Activated CD4-positive, alpha-beta T cell treated with anti-CD3 and anti-CD28 coated beads, Interleukin-2, amount 10 ng/mL, durations not matched to agents 7 days and 5 days (primary cell): Measurements from ENCODE around the gene CLDN24. TPM values are rescaled to one million over a fixed set of nuclear protein-coding genes. Genes with fewer than 3 reads are reported as not detected.
A peak's percentile ranks its signal among the peaks of the same experiment; 100 is the strongest.

Source experiments
- CTCF ChIA-PET: fragments of 350-600 bp; sonication (Branson Sonifier 250); formaldehyde crosslinking; loops from one replicate; lab custom pipeline; 2021; ENCODE audit warnings: antibody characterized with exemption; lab: Charles Lee
- POLR2A ChIA-PET: fragments of 350-600 bp; sonication (Branson Sonifier 250); formaldehyde crosslinking; loops from one replicate; lab custom pipeline; 2021; ENCODE audit warnings: antibody characterized with exemption; lab: Charles Lee
- DNase-seq: peaks from one replicate; pipeline ENCODE4 v3.0.0-alpha.2; 2020
- H3K27ac Mint-ChIP-seq: one replicate; pipeline ENCODE4 v1.8.0; 2021; ENCODE audit warnings: mild to moderate bottlenecking, moderate library complexity, mixed read lengths
- H3K27me3 Mint-ChIP-seq: one replicate; pipeline ENCODE4 v1.8.0; 2021; ENCODE audit warnings: mixed read lengths
- H3K36me3 Mint-ChIP-seq: one replicate; pipeline ENCODE4 v1.8.0; 2021; ENCODE audit warnings: low read depth, mixed read lengths
- H3K4me1 Mint-ChIP-seq: one replicate; pipeline ENCODE4 v1.8.0; 2021; ENCODE audit warnings: mixed read lengths
- H3K4me3 Mint-ChIP-seq: one replicate; pipeline ENCODE4 v1.8.0; 2021; ENCODE audit warnings: mild to moderate bottlenecking, moderate library complexity, mixed read lengths
- H3K9me3 Mint-ChIP-seq: one replicate; pipeline ENCODE4 v1.8.0; 2021; ENCODE audit warnings: mixed read lengths
- total RNA-seq, 2 experiments: library from RNA; stranded (reverse); gene quantifications; one replicate each; pipeline ENCODE4 v1.2.3, GENCODE V29; 2021

Gene CLDN24
- total RNA-seq, 2 experiments from 2014 or later: not detected

DNA sequence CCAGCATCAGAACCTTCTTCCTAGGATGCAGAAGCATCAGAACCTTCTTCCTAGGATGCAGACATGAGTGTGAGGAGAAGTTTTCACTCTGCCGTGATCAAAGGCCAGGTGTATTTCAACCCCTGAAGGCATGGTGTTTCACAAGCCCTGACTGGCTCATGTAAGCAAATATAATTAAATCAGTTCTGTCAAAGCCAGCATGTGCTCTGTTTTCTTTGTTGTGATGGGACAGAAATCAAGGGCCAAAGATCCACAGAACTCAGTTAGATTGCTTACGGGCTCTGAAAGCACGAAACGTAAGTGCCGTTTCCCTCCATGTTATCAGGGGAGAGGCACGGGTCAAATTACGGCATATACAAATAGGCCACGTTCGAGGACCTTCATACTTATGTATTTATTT is 32.0 kb upstream of the CLDN24 start:
- Mint-ChIP-seq H3K4me1 (peaks cover 3% of the 10 kb centered on the region), H3K27me3 (peaks cover 3% of the 10 kb centered on the region), H3K36me3 (no peaks in the 10 kb centered on the region), H3K9me3 (no peaks in the 10 kb centered on the region), H3K27ac (no peak overlapping the region), H3K4me3 (no peak overlapping the region)
- DNase-seq: no peak
- ChIA-PET POLR2A (no interaction called here), CTCF (no interaction called here)

DNA sequence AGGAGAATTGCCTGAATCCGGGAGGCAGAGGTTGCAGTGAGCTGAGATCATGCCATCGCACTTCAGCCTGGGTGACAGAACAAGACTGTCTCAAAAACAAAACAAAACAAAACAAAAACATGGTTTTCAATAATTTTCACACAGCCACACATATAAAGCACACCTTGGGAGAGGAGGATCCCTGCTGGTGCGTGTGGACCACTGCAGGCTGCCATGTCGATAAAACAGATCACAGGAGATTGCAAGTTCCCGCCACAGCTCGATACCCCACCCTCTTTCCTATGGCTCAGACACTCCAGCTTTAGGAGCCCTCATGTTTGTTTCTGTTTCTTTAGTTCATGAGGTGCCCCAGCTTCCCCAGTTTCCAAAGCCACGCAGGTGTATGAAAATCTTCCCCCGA is 31.3 kb upstream of the CLDN24 start:
- CTCF ChIA-PET: no interaction called here
- Mint-ChIP-seq H3K4me3 (no peak overlapping the region), H3K27me3 (peaks cover 3% of the 10 kb centered on the region), H3K27ac (no peak overlapping the region), H3K4me1 (peaks cover 9% of the 10 kb centered on the region), H3K36me3 (no peaks in the 10 kb centered on the region), H3K9me3 (no peaks in the 10 kb centered on the region)
- POLR2A ChIA-PET: no interaction called here
- DNase-seq: no peak

- Mint-ChIP-seq H3K4me3 (no peak overlapping the region), H3K27ac (no peak overlapping the region), H3K9me3 (no peaks in the 10 kb centered on the region), H3K4me1 (peaks cover 12% of the 10 kb centered on the region), H3K27me3 (peaks cover 3% of the 10 kb centered on the region), H3K36me3 (no peaks in the 10 kb centered on the region)
- POLR2A ChIA-PET: no interaction called here
- CTCF ChIA-PET: no interaction called here
- no peak for DNase-seq
Observed at GRCh38 chr4:183352546-183352945, 30.3 kb upstream of the CLDN24 start.

DNA sequence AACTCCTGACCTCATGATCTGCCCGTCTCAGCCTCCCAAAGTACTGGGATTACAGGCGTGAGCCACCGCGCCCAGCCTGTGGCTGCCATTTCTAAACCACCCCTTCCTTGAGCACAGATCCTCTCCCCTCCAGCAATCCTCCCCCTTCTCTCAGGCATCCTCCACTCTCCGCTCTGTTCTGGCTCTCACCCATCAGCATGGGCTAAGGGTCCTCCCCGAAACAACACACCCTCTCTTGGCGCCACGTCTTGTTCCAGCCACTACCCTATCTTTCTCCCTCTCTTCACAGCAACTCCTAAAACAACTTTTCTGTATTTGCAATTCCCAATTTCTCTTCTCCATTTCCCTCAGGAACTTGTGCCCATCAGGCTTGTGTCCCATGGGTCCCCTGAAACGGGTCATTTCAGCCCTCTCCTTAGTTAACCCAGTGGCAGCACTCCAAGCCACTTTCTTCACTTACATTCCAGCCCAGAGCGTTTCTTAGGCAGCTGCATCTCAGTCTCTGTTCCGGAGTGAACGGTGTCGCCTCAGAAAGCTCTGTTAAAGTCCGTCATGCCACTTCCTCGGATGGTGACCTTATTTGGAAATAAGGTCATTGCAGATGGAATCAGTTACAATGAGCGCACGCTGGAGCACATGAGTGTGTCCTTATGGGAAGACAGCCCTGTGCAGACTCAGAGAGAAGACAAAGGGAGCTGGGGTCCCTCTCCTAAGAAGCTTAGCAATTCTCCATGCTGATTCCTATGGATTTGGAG is 28.3 kb upstream of the CLDN24 start:
- DNase-seq: no peak
- Mint-ChIP-seq H3K4me3 (no peak overlapping the region), H3K27ac (no peak overlapping the region), H3K36me3 (no peaks in the 10 kb centered on the region), H3K9me3 (no peaks in the 10 kb centered on the region), H3K27me3 (peaks cover 3% of the 10 kb centered on the region), H3K4me1 (peaks cover 12% of the 10 kb centered on the region)
- ChIA-PET POLR2A (no interaction called here), CTCF (interaction anchor here (0.6 kb wide), 1 partner anchor 1298 kb away, joined by 4 read pairs; no protein-coding TSS in a partner anchor)

GRCh38 chr4:183349673-183350072 is 27.4 kb upstream of the CLDN24 start:
- CTCF ChIA-PET: no interaction called here
- H3K27me3 Mint-ChIP-seq: peaks cover 3% of the 10 kb centered on the region
- H3K27ac Mint-ChIP-seq: no peak overlapping the region

DNA sequence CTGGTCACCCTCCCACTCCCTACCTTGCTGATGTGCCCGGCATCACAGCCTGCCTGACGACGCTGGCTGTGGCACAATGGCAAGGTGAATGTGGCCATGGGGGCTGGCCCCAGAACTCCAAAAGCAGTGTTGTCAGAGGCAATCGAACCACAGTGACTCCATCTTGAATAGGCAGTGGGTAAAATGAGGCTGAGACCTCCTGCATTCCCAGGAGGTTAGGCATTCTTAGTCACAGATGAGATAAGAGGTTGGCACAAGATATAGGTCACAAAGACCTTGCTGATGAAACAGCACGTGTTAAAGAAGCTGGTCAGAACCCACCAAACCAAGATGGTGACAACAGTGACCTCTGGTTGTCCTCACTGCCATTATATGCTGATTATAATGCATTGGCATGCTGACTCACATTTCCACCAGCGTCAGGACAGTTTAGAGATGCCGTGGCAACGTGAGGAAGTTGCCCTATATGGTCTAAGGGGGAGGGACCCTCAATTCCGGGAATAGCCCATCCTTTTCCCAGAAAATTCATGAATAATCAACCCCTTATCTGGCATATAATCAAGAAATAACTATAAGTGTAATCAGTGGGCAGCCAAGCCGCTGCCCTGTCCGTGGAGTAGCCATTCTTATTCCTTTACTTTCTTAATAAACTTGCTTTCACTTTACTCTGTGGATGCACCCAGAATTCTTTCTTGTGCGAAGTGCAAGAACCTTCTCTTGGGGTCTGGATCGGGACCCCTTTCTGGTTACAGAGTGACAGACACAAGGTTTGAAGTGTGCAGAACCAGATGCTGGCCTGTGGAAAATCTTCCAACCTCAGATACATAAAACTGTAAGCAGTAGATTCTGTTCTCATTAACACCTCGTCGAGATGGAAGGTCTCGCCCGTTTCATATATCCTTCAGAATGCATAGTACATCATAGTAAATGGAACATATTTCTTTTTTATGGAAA is 26.8 kb upstream of the CLDN24 start:
- POLR2A ChIA-PET: no interaction called here
- CTCF ChIA-PET: no interaction called here
- peak; percentile 22 for DNase-seq
- peaks cover 12% of the 10 kb centered on the region for H3K4me1 Mint-ChIP-seq
- no peaks in the 10 kb centered on the region for H3K9me3 Mint-ChIP-seq
- H3K27me3 Mint-ChIP-seq: peaks cover 8% of the 10 kb centered on the region
- H3K27ac Mint-ChIP-seq: no peak overlapping the region
- H3K4me3 Mint-ChIP-seq: no peak overlapping the region
- H3K36me3 Mint-ChIP-seq: no peaks in the 10 kb centered on the region

More at GRCh38 chr4:183349673-183350072, 27.4 kb upstream of the CLDN24 start:
- Mint-ChIP-seq H3K9me3 (no peaks in the 10 kb centered on the region), H3K4me1 (peaks cover 12% of the 10 kb centered on the region), H3K4me3 (no peak overlapping the region), H3K36me3 (no peaks in the 10 kb centered on the region)
- DNase-seq: no peak
- POLR2A ChIA-PET: no interaction called here

DNA sequence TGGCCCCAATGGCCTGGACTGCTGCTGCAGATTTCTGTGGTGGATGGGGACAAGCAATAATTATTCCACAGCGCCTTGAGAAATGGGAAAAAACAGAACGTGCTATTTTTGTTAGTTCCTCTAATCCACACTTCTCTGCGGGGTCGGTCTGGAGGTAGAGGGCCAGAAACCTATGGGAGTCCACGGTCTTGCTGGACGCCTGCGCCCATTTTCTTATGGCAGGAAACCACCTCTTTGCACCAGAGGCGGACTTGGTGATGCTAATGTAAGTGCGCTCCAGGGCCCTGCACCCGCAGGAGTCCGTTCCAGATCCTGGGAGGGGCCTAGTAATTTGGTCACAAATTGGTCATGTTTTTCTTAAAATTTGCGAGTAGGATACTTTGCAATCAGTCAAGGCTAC is 25.9 kb upstream of the CLDN24 start:
- Mint-ChIP-seq H3K4me3 (no peak overlapping the region), H3K27ac (no peak overlapping the region), H3K27me3 (peaks cover 10% of the 10 kb centered on the region), H3K4me1 (peaks cover 12% of the 10 kb centered on the region), H3K36me3 (no peaks in the 10 kb centered on the region), H3K9me3 (no peaks in the 10 kb centered on the region)
- CTCF ChIA-PET: no interaction called here
- POLR2A ChIA-PET: no interaction called here
- no peak for DNase-seq

DNA sequence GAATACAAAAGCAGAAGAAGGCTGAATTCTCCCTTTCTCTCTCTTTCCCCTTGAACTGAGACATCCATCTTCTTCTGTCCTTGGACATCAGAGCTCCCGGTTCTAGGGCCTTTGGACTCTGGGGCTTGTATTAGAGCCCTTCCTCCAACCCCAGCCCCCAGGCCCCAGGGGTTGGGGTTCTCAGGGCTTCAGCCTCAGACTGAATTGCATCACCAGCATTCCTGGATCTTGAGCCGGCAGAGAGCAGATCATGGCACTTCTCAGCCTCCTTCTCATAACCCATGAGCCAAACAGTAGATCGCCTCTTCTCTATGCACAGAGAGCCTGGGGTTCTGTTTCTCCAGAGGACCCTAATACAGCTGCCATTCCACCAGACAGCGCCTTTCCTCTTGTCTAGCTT is 25.3 kb upstream of the CLDN24 start:
- peaks cover 12% of the 10 kb centered on the region for H3K27me3 Mint-ChIP-seq
- H3K36me3 Mint-ChIP-seq: no peaks in the 10 kb centered on the region
- DNase-seq: no peak
- H3K4me3 Mint-ChIP-seq: no peak overlapping the region
- POLR2A ChIA-PET: no interaction called here
- no peak overlapping the region for H3K27ac Mint-ChIP-seq
- peaks cover 12% of the 10 kb centered on the region for H3K4me1 Mint-ChIP-seq
- no peaks in the 10 kb centered on the region for H3K9me3 Mint-ChIP-seq
- CTCF ChIA-PET: interaction anchor here (1.1 kb wide), 1 partner anchor 16 kb away, joined by 3 read pairs; no protein-coding TSS in a partner anchor

DNA sequence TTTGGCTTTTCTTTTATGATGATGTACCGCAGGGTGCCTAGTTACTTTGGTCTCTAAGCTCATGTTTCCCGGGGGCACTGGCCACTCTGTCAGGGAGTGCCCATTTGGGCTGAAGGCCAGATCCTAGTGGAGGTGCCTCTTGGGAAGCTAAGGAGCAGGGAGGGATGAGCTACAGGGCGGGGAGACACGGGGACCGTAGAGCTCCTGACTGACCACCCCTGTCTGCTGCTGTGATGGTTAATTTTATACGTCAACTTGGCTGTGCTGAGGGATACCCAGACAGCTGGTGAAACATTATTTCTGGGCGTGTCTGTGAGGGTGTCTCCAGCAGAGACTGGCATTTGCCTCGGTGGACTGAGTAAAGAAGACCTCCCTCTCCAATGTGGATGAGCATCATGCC is 24.9 kb upstream of the CLDN24 start:
- POLR2A ChIA-PET: no interaction called here
- CTCF ChIA-PET: interaction anchor here (1.1 kb wide), 1 partner anchor 16 kb away, joined by 3 read pairs; no protein-coding TSS in a partner anchor

GRCh38 chr4:183345261-183345660 is 23.0 kb upstream of the CLDN24 start:
- DNase-seq: no peak
- CTCF ChIA-PET: no interaction called here
- peaks cover 18% of the 10 kb centered on the region for H3K27me3 Mint-ChIP-seq

More for the DNA sequence above, 24.9 kb upstream of the CLDN24 start:
- Mint-ChIP-seq H3K4me3 (no peak overlapping the region), H3K27me3 (peaks cover 14% of the 10 kb centered on the region), H3K27ac (no peak overlapping the region), H3K4me1 (peaks cover 12% of the 10 kb centered on the region), H3K9me3 (no peaks in the 10 kb centered on the region), H3K36me3 (no peaks in the 10 kb centered on the region)
- no peak for DNase-seq

DNA sequence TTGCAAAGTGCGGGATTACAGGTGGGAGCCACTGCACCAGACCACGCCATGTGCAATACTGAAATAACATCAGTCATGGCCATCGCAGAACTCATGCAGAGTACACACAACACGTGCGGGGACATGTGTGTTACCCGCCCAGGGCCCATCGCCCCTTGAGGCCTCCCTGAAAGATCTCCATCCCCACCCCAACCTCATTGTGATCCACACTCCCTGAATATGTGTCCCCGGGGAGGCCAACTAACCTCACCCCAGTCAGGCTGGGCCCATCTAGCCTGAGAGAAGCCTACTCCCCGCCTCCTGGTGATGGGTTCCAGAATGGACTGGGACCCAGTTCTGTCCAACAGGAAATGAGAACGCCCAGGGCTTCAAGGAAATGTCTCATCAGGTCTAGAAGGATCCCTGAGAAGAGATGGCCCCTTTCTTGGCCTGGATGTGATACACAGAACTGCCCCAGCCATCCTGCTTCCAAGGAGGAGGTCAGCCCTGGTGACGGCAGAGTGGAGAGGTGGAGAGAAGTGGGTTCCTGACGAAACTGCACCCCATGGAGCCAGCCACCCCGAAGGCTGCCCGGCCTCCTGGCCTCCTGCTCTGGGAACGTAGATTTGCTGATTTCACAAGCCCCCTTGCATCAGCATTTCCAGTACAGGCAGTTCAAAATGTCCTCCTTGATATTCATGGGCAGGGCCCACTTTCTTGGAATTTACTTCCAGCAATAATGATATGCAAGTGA is 22.5 kb upstream of the CLDN24 start:
- H3K27me3 Mint-ChIP-seq: peaks cover 20% of the 10 kb centered on the region
- no peaks in the 10 kb centered on the region for H3K9me3 Mint-ChIP-seq
- no peak for DNase-seq
- H3K36me3 Mint-ChIP-seq: no peaks in the 10 kb centered on the region
- ChIA-PET POLR2A (no interaction called here), CTCF (no interaction called here)
- peaks cover 12% of the 10 kb centered on the region for H3K4me1 Mint-ChIP-seq
- no peak overlapping the region for H3K27ac Mint-ChIP-seq
- no peak overlapping the region for H3K4me3 Mint-ChIP-seq

More at GRCh38 chr4:183345261-183345660, 23.0 kb upstream of the CLDN24 start:
- Mint-ChIP-seq H3K27ac (no peak overlapping the region), H3K9me3 (no peaks in the 10 kb centered on the region), H3K36me3 (no peaks in the 10 kb centered on the region), H3K4me1 (peaks cover 12% of the 10 kb centered on the region), H3K4me3 (no peak overlapping the region)
- POLR2A ChIA-PET: no interaction called here

GRCh38 chr4:183343730-183344129 is 21.5 kb upstream of the CLDN24 start:
- POLR2A ChIA-PET: no interaction called here
- H3K27me3 Mint-ChIP-seq: peaks cover 20% of the 10 kb centered on the region
- CTCF ChIA-PET: no interaction called here
- no peaks in the 10 kb centered on the region for H3K36me3 Mint-ChIP-seq
- DNase-seq: no peak
- no peaks in the 10 kb centered on the region for H3K9me3 Mint-ChIP-seq
- H3K4me1 Mint-ChIP-seq: peaks cover 4% of the 10 kb centered on the region
- H3K27ac Mint-ChIP-seq: no peak overlapping the region
- no peak overlapping the region for H3K4me3 Mint-ChIP-seq
